GM12891 (cell line): ENCODE data around the gene NHERF1.

ENCODE experiments used
- POLR2A ChIP-seq: IDR thresholded peaks from 2 replicates; pipeline ENCODE4 v1.6.1; 2011; ENCODE audit warnings: low read depth, low read length, control low read depth
- POLR2AphosphoS5 ChIP-seq: IDR thresholded peaks from 2 replicates; pipeline ENCODE4 v1.6.1; 2011; ENCODE audit warnings: low read depth, low read length, control low read depth
- SPI1 ChIP-seq: IDR thresholded peaks from 2 replicates; pipeline ENCODE4 v1.6.1; 2011; ENCODE audit warnings: low read depth, low read length, control low read depth
- TAF1 ChIP-seq: IDR thresholded peaks from 2 replicates; pipeline ENCODE4 v1.6.1; 2011; ENCODE audit warnings: low read depth, low read length, control low read depth

- TF ChIP-seq POLR2A (no peak), POLR2AphosphoS5 (no peak), SPI1 (no peak), TAF1 (no peak)
These were observed 10.9 kb downstream of the NHERF1 start for GRCh38 chr17:74759243-74759801.
